ENCODE data around the gene DCUN1D2. TPM values are rescaled to one million over a fixed set of nuclear protein-coding genes. Genes with fewer than 3 reads are reported as not detected.
"Not testable (repeated sequence)": the region's sequence is repeated elsewhere in the genome, so short reads cannot be mapped to it uniquely, and the experiment has no call there.

The DCUN1D2 gene
- total RNA-seq, 2 experiments from 2014 or later, result 14.4 to 15.8 TPM

DNA sequence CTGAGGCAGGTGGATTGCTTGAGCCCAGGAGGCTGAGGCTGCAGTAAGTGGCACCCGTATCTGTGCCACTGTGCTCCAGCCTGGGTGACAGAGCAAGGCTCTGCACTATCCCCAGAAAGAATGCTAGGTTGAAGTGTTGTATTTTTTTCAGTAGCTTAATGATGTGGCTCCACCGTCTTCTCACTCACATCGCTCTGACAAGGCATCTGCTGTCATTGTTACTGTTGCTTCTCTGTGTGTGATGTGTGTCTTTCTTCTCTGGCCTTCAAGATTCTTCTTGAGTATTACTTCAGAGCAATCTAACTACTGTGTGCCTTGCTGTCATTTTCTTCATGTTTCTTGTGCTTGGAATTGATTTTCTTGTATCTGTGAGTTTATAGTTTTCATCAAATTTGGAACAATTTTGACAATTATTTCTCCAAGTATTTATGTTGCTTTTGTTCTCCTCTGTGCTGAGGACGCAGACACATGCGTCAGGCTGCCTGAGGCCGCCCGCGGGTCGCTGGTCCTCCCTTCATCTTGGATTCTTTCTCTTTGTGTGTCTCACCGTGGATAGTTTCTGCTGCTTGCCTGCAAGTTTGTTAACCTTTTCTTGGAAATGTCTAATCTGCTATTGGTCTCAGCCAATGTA is 48.0 kb downstream of the DCUN1D2 start:
- Mint-ChIP-seq H3K27me3 (no peaks in the 10 kb centered on the region), H3K27ac (no peak overlapping the region), H3K4me3 (no peak overlapping the region), H3K9me3 (no peaks in the 10 kb centered on the region), H3K4me1 (ENCODE audit: low read depth) (no peaks in the 10 kb centered on the region), H3K36me3 (peaks cover 4% of the 10 kb centered on the region)
- POLR2A ChIA-PET, result no interaction called here
- CTCF ChIA-PET, result no interaction called here
- intact Hi-C loops (cut with micrococcal nuclease), result no loop called here
- no peak for DNase-seq

DNA sequence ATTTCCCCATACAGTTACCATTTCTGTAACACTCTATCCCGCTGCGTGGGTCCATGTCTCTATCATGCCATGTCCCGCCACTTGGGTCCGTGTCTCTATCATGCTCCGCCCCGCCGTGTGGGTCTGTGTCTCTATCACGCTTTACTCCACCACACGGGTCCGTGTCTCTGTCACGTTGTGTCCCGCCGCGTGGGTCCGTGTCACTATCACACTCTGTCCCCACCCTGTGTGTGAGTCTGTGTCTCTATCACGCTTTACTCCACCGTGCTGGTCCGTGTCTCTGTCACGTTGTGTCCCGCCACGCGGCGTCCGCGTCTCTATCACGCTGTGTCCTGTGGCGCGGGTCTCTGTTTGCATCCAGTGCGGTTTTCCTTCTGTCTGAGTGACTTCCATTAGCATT is 48.9 kb downstream of the DCUN1D2 start:
- POLR2A ChIA-PET, result no interaction called here
- no peaks in the 10 kb centered on the region for H3K27me3 Mint-ChIP-seq
- no peaks in the 10 kb centered on the region for H3K4me1 Mint-ChIP-seq (ENCODE audit: low read depth)
- peaks cover 4% of the 10 kb centered on the region for H3K36me3 Mint-ChIP-seq
- H3K9me3 Mint-ChIP-seq, result no peaks in the 10 kb centered on the region
- intact Hi-C loops (cut with micrococcal nuclease), result no loop called here
- DNase-seq, result no peak
- no peak overlapping the region for H3K4me3 Mint-ChIP-seq
- H3K27ac Mint-ChIP-seq, result no peak overlapping the region
- CTCF ChIA-PET, result no interaction called here

DNA sequence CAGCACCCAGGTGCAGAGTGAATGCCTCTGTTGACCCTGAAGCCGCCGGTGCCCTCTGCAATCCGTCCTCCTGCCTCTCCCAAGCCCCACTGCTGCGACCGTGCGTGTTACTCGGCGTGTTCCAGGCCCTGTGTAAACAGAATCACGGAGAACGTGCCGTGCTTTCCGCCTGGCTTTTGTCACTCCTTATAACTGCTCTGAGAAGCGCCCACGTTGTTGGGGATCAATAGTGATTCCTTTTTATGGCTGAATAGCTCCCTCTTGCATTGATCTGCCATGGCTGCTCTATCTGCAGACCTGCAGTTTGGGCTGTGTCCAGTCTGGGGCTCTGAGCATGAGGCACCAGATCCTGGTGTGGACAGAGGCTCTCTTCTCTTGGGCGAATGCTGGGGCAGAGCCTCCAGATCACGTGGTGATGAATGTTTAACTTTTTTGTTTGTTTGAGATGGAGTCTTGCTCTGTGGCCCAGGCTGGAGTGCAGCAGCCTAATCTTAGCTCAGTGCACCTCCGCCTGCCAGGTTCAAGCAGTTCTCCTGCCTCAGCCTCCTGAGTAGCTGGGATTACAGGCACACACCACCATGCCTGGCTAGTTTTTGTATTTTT is 53.0 kb downstream of the DCUN1D2 start:
- Mint-ChIP-seq H3K36me3 (peaks cover 2% of the 10 kb centered on the region), H3K4me3 (no peak overlapping the region), H3K4me1 (ENCODE audit: low read depth) (no peaks in the 10 kb centered on the region), H3K27ac (no peak overlapping the region), H3K27me3 (no peaks in the 10 kb centered on the region), H3K9me3 (no peaks in the 10 kb centered on the region)
- intact Hi-C loops (cut with micrococcal nuclease), result no loop called here
- DNase-seq, result no peak
- ChIA-PET POLR2A (no interaction called here), CTCF (no interaction called here)

DNA sequence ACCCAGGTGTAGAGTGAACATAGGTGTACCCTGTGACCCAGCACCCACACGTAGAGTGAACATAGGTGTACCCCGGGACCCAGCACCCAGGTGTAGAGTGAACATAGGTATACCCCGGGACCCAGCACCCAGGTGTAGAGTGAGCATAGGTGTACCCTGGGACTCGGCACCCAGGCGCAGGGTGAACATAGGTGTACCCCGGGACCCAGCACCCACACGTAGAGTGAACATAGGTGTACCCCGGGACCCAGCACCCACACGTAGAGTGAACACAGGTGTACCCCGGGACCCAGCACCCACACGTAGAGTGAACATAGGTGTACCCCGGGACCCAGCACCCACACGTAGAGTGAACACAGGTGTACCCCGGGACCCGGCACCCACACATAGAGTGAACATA is 53.6 kb downstream of the DCUN1D2 start:
- DNase-seq; H3K4me1 Mint-ChIP-seq (ENCODE audit: low read depth); POLR2A ChIA-PET; H3K4me3 Mint-ChIP-seq; H3K9me3 Mint-ChIP-seq; H3K27me3 Mint-ChIP-seq; H3K27ac Mint-ChIP-seq; intact Hi-C loops (cut with micrococcal nuclease); CTCF ChIA-PET; H3K36me3 Mint-ChIP-seq: not testable (repeated sequence)

- H3K9me3 Mint-ChIP-seq; intact Hi-C loops (cut with micrococcal nuclease); H3K36me3 Mint-ChIP-seq; H3K4me3 Mint-ChIP-seq; H3K27me3 Mint-ChIP-seq; DNase-seq; H3K4me1 Mint-ChIP-seq (ENCODE audit: low read depth); CTCF ChIA-PET; POLR2A ChIA-PET; H3K27ac Mint-ChIP-seq: not testable (repeated sequence)
Observed at GRCh38 chr13:113435907-113436306, 54.6 kb downstream of the DCUN1D2 start.

DNA sequence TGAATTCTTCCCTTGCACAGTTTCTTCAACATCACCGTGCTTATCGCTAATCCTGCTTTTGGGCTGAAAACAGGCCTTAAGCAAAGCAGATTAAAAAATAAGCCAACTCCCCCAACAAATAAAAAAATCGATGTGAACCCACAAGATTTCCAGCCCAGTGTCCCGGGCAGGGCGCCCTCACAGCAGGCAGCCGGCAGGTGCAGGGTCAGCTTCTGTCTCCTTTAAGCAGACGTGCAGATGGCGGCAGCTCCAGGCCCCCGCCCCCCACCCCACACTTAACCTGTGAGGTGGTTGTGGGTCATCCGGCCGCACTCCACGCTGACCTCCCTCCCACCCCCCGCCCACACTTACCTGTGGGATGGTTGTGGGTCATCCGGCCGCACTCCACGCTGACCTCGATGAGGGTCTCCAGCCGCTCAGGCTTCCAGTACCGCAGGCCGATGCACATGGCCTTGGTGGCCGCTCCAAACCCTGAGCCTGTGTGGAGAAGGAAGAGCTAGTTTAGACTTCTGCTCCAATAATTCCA is 57.1 kb downstream of the DCUN1D2 start:
- DNase-seq, result no peak
- H3K9me3 Mint-ChIP-seq, result no peaks in the 10 kb centered on the region
- H3K4me3 Mint-ChIP-seq, result no peak overlapping the region
- no peak overlapping the region for H3K27ac Mint-ChIP-seq
- no peaks in the 10 kb centered on the region for H3K36me3 Mint-ChIP-seq
- ChIA-PET POLR2A (no interaction called here), CTCF (no interaction called here)
- intact Hi-C loops (cut with micrococcal nuclease), result no loop called here
- H3K4me1 Mint-ChIP-seq (ENCODE audit: low read depth), result no peaks in the 10 kb centered on the region
- H3K27me3 Mint-ChIP-seq, result no peaks in the 10 kb centered on the region

GRCh38 chr13:113432506-113433270 is 57.8 kb downstream of the DCUN1D2 start:
- no peak overlapping the region for H3K4me3 Mint-ChIP-seq
- no peaks in the 10 kb centered on the region for H3K4me1 Mint-ChIP-seq (ENCODE audit: low read depth)
- DNase-seq, result no peak
- H3K36me3 Mint-ChIP-seq, result no peaks in the 10 kb centered on the region
- H3K9me3 Mint-ChIP-seq, result no peaks in the 10 kb centered on the region
- CTCF ChIA-PET, result no interaction called here
- intact Hi-C loops (cut with micrococcal nuclease), result no loop called here
- no peaks in the 10 kb centered on the region for H3K27me3 Mint-ChIP-seq
- H3K27ac Mint-ChIP-seq, result no peak overlapping the region
- POLR2A ChIA-PET, result no interaction called here

DNA sequence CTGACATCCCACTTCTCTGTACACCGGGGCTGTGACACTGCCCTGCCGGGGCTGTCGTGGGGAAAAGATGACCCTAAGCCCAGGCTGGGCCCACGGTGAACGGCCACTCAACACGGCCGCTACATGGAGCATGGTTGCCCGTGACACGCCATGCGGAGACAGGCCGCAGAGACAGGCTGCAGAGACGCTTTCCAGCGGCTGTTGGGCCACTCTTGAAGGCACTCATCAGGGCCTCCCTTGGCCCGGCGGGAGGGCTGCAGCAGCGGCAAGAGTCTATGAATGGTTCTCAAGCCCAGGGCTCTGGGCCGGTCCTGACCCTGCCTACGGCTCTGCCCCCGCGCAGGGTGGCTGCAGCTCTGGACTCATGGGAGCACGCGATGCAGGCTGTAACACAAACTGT is 59.3 kb downstream of the DCUN1D2 start:
- Mint-ChIP-seq H3K36me3 (no peaks in the 10 kb centered on the region), H3K4me1 (ENCODE audit: low read depth) (no peaks in the 10 kb centered on the region), H3K4me3 (no peak overlapping the region), H3K27me3 (no peaks in the 10 kb centered on the region), H3K27ac (no peak overlapping the region), H3K9me3 (no peaks in the 10 kb centered on the region)
- ChIA-PET POLR2A (no interaction called here), CTCF (no interaction called here)
- no peak for DNase-seq
- intact Hi-C loops (cut with micrococcal nuclease), result no loop called here

DNA sequence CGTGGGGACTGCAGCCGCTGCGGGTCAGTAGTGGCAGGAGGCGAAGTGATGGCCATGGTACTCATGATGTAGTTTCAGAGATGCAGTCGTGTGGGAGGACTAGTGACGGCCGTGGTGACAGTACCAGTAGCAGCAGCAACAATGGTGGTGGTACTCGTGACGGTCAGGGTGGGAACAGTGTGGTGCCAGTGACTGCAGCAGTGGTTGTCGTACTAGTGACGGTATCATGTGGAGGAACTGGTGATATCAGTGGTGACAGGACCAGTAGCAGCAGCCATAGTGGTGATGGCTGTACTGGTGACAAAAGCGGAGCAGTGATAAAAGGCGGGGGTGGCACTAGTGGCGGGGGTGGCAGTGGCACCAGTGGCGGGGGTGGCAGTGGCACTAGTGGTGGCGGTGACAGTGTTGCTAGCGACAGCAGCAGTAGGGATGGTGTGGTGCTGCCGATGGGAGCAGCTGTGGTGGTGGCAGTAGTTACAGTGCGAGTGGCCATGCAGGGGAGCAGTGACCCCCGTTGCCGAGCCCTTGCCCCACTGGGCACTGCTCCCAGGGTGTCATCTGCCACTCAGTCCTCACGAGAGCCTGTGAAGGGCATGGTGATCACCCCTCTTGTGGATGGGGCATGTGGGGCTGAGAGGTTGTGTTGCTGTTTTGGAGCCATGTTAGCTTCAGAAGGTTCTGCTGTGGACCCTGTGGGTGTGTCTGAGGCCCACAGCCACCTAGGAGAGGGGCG is 60.0 kb downstream of the DCUN1D2 start:
- intact Hi-C loops (cut with micrococcal nuclease), result no loop called here
- ChIA-PET POLR2A (no interaction called here), CTCF (no interaction called here)
- Mint-ChIP-seq H3K27me3 (no peaks in the 10 kb centered on the region), H3K4me3 (no peak overlapping the region), H3K27ac (no peak overlapping the region), H3K36me3 (no peaks in the 10 kb centered on the region), H3K4me1 (ENCODE audit: low read depth) (no peaks in the 10 kb centered on the region), H3K9me3 (no peaks in the 10 kb centered on the region)
- no peak for DNase-seq

- no peak overlapping the region for H3K27ac Mint-ChIP-seq
- no peaks in the 10 kb centered on the region for H3K27me3 Mint-ChIP-seq
- H3K4me3 Mint-ChIP-seq, result no peak overlapping the region
- no peak for DNase-seq
- ChIA-PET CTCF (no interaction called here), POLR2A (no interaction called here)
- H3K4me1 Mint-ChIP-seq (ENCODE audit: low read depth), result no peaks in the 10 kb centered on the region
- intact Hi-C loops (cut with micrococcal nuclease), result no loop called here
- H3K9me3 Mint-ChIP-seq, result no peaks in the 10 kb centered on the region
- H3K36me3 Mint-ChIP-seq, result no peaks in the 10 kb centered on the region
Observed at GRCh38 chr13:113429608-113429985, 60.9 kb downstream of the DCUN1D2 start.

- intact Hi-C loops (cut with micrococcal nuclease), result no loop called here
- Mint-ChIP-seq H3K4me1 (ENCODE audit: low read depth) (no peaks in the 10 kb centered on the region), H3K9me3 (no peaks in the 10 kb centered on the region), H3K27ac (no peak overlapping the region), H3K4me3 (no peak overlapping the region), H3K27me3 (no peaks in the 10 kb centered on the region), H3K36me3 (no peaks in the 10 kb centered on the region)
- ChIA-PET POLR2A (no interaction called here), CTCF (no interaction called here)
- DNase-seq, result no peak
Observed at GRCh38 chr13:113428871-113429607, 61.5 kb downstream of the DCUN1D2 start.

DNA sequence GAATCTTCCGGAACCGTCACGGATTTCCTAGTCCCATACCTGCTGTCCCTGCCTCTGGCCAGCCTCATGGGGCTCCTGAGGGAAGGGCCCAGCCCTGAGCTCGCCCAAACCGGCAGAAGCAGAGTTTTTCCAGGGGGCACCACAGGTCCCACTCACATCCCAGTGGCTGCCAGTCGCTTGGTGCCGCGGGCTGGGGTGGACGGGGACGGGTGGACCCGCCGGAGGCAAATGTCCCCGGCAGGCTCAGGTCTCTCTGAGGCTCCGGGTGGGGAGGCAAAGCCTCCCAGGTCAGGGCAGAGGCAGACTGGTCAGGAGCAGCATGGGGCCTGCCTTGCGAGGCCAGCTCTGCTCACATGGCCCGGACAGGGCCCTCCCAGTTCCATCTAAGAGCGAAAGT is 62.0 kb downstream of the DCUN1D2 start:
- ChIA-PET CTCF (no interaction called here), POLR2A (no interaction called here)
- Mint-ChIP-seq H3K9me3 (no peaks in the 10 kb centered on the region), H3K4me3 (no peak overlapping the region), H3K27ac (no peak overlapping the region), H3K27me3 (no peaks in the 10 kb centered on the region), H3K4me1 (ENCODE audit: low read depth) (no peaks in the 10 kb centered on the region), H3K36me3 (no peaks in the 10 kb centered on the region)
- intact Hi-C loops (cut with micrococcal nuclease), result no loop called here
- no peak for DNase-seq
